ENCODE measurements around the gene MTCH1.

Gene MTCH1

GRCh38 chr6:36978421-36979346, 7.3 kb downstream of the MTCH1 start:
- Histone ChIP-seq H3K27ac (ENCODE audit: low read depth, low read length) (no peak overlapping the region), H3K36me3 (ENCODE audit: control insufficient read depth, insufficient read depth, low read length) (peaks cover 44% of the 10 kb centered on the region), H3K9ac (ENCODE audit: low read length) (no peak overlapping the region), H3K4me3 (ENCODE audit: low read length) (no peak overlapping the region), H3K4me1 (ENCODE audit: control insufficient read depth, insufficient read depth, low read length) (peaks cover 4% of the 10 kb centered on the region), H3K27me3 (ENCODE audit: control insufficient read depth, insufficient read depth, low read length) (no peaks in the 10 kb centered on the region)

DNA sequence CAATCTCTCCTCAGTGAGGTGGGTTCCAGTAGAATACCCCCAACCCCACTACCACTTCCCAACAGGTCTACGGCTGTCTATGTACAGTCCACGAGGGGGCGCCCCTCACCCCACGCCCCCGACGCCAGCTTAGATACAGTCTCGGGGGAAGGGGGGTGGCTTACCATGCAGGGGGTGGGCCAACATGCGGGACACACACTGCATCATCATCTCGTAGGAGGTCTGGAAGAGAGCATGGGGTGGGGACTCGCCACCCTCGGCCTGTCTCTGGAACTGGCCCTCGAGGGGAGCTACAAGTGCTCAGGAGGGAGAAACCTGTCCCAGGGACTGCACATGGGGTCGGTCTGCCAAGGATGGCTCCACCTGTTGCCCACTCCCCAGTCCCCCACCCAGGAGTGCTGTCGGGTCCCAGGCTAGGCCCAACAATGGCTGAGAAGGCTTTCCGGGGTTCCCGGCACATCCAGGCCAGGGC, 8.5 kb downstream of the MTCH1 start:
- Histone ChIP-seq H3K4me1 (ENCODE audit: control insufficient read depth, insufficient read depth, low read length) (peaks cover 3% of the 10 kb centered on the region), H3K36me3 (ENCODE audit: control insufficient read depth, insufficient read depth, low read length) (peaks cover 51% of the 10 kb centered on the region), H3K27me3 (ENCODE audit: control insufficient read depth, insufficient read depth, low read length) (no peaks in the 10 kb centered on the region), H3K4me3 (ENCODE audit: low read length) (no peak overlapping the region), H3K9ac (ENCODE audit: low read length) (no peak overlapping the region), H3K27ac (ENCODE audit: low read depth, low read length) (no peak overlapping the region)

DNA sequence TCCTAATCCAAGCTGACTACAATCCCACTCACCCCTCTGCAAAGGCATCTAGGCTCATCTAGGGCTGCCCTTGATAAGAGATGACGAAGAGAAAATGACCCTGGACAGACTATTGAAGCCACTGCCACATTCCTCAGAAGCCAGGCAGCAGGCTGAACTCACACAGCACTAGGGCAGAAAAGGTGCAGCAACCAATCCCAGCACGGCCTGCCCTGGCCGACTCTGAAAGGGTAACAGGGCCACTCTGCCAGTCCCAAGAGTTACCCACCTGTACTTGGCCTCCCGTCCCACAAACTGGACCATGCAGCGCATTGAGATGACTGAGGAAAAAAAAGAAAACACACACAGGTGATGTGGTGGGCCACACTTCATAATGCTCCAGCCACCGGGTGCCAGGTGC, 9.1 kb downstream of the MTCH1 start:
- H3K4me3 ChIP-seq (ENCODE audit: low read length): no peak overlapping the region
- H3K36me3 ChIP-seq (ENCODE audit: control insufficient read depth, insufficient read depth, low read length): peaks cover 57% of the 10 kb centered on the region
- H3K9ac ChIP-seq (ENCODE audit: low read length): no peak overlapping the region
- H3K27me3 ChIP-seq (ENCODE audit: control insufficient read depth, insufficient read depth, low read length): no peaks in the 10 kb centered on the region
- H3K4me1 ChIP-seq (ENCODE audit: control insufficient read depth, insufficient read depth, low read length): peaks cover 3% of the 10 kb centered on the region
- H3K27ac ChIP-seq (ENCODE audit: low read depth, low read length): no peak overlapping the region

- H3K9ac ChIP-seq (ENCODE audit: low read length): no peak overlapping the region
- no peak overlapping the region for H3K27ac ChIP-seq (ENCODE audit: low read depth, low read length)
Measured at GRCh38 chr6:36976509-36976908, 9.5 kb downstream of the MTCH1 start.

GRCh38 chr6:36976007-36976264, 10.1 kb downstream of the MTCH1 start:
- Histone ChIP-seq H3K4me3 (ENCODE audit: low read length) (no peak overlapping the region), H3K4me1 (ENCODE audit: control insufficient read depth, insufficient read depth, low read length) (peaks cover 3% of the 10 kb centered on the region), H3K27me3 (ENCODE audit: control insufficient read depth, insufficient read depth, low read length) (no peaks in the 10 kb centered on the region), H3K9ac (ENCODE audit: low read length) (no peak overlapping the region), H3K36me3 (ENCODE audit: control insufficient read depth, insufficient read depth, low read length) (peaks cover 66% of the 10 kb centered on the region), H3K27ac (ENCODE audit: low read depth, low read length) (no peak overlapping the region)

More at GRCh38 chr6:36976509-36976908, 9.5 kb downstream of the MTCH1 start:
- Histone ChIP-seq H3K27me3 (ENCODE audit: control insufficient read depth, insufficient read depth, low read length) (no peaks in the 10 kb centered on the region), H3K4me1 (ENCODE audit: control insufficient read depth, insufficient read depth, low read length) (peaks cover 3% of the 10 kb centered on the region), H3K36me3 (ENCODE audit: control insufficient read depth, insufficient read depth, low read length) (peaks cover 61% of the 10 kb centered on the region), H3K4me3 (ENCODE audit: low read length) (no peak overlapping the region)

DNA sequence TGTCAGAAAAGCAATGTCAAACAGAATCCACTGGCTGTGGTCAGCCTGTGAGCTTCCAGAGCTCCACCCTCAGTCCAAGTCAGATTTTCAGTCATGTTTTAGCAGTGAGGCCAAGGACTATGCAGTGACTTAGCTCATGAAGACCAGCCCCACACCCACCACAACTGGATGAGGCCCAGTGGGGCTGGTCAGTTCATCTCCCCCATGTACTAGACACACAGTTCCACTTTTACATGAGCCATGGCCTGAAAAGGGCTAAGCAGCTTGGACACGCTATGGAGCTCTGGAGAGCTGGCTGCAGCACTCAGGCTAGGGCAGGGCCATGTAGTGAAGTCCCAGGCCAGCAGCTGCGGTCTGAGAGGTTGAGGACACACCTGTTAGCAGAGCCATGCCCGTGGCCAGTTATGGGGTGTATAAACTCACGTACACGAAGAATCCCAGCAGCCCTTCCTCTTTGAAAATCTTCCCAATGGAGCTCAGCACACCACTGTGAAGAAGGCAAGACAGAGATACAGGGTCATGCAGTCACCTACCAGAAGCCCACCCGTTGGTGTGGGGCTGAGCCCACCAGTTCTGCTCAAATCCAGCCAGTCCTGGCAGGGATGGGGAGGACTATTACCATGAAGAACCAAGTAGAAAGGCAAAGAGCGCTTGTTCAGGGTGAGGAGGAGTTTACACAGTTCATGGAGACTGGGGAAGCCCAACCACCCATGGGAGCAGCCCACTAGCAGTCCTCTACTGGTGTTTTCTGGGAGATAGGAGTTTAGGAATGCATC, 10.6 kb downstream of the MTCH1 start:
- H3K9ac ChIP-seq (ENCODE audit: low read length): no peak overlapping the region
- no peak overlapping the region for H3K27ac ChIP-seq (ENCODE audit: low read depth, low read length)
- peaks cover 71% of the 10 kb centered on the region for H3K36me3 ChIP-seq (ENCODE audit: control insufficient read depth, insufficient read depth, low read length)
- no peaks in the 10 kb centered on the region for H3K27me3 ChIP-seq (ENCODE audit: control insufficient read depth, insufficient read depth, low read length)
- H3K4me3 ChIP-seq (ENCODE audit: low read length): no peak overlapping the region
- peaks cover 3% of the 10 kb centered on the region for H3K4me1 ChIP-seq (ENCODE audit: control insufficient read depth, insufficient read depth, low read length)

DNA sequence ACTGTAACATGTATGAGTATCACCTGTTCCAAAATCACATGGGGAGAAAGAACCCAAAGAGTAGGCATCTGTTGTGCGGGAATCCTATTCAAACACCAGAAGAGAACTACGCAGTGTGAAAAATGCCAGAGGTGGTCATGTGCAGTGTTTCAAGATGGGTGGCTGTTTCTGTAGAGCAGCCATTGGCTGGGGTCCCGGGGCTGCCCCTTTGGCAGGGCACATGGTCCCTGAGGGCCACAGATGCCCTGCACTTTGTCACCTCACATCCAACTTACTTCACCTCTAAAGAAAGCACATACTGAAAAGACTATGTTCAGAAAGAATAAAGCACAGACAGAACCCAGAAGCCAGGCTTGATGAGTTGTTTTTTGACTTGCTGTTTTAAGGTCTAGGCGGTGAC, 12.3 kb downstream of the MTCH1 start:
- H3K4me3 ChIP-seq (ENCODE audit: low read length): no peak overlapping the region
- H3K27ac ChIP-seq (ENCODE audit: low read depth, low read length): no peak overlapping the region
- no peaks in the 10 kb centered on the region for H3K27me3 ChIP-seq (ENCODE audit: control insufficient read depth, insufficient read depth, low read length)
- H3K4me1 ChIP-seq (ENCODE audit: control insufficient read depth, insufficient read depth, low read length): no peaks in the 10 kb centered on the region
- peaks cover 87% of the 10 kb centered on the region for H3K36me3 ChIP-seq (ENCODE audit: control insufficient read depth, insufficient read depth, low read length)
- no peak overlapping the region for H3K9ac ChIP-seq (ENCODE audit: low read length)

DNA sequence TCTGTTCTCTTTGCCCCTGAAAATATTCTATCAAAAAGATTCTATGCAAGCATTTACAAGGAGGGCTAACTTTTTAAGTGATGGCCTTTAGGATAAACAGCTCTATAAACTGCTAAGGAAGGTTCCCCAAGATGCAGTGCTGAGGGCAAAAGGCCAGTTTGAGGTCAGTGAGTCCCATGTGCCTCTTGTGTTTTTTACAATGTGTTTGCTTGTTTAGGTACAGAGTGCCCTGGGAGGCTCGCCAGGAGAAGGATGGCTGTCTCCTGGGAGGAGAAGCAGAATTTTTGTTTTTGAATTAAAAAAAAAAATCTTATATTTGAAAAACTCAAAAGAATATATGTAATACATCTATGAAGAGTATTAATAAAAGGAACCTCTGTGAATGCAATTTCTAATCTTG, 12.8 kb downstream of the MTCH1 start:
- Histone ChIP-seq H3K4me1 (ENCODE audit: control insufficient read depth, insufficient read depth, low read length) (no peaks in the 10 kb centered on the region), H3K27ac (ENCODE audit: low read depth, low read length) (no peak overlapping the region), H3K27me3 (ENCODE audit: control insufficient read depth, insufficient read depth, low read length) (no peaks in the 10 kb centered on the region), H3K9ac (ENCODE audit: low read length) (no peak overlapping the region), H3K4me3 (ENCODE audit: low read length) (no peak overlapping the region), H3K36me3 (ENCODE audit: control insufficient read depth, insufficient read depth, low read length) (peaks cover 87% of the 10 kb centered on the region)

GRCh38 chr6:36971921-36972673, 13.9 kb downstream of the MTCH1 start:
- H3K27ac ChIP-seq (ENCODE audit: low read depth, low read length): no peak overlapping the region
- peaks cover 84% of the 10 kb centered on the region for H3K36me3 ChIP-seq (ENCODE audit: control insufficient read depth, insufficient read depth, low read length)
- H3K4me1 ChIP-seq (ENCODE audit: control insufficient read depth, insufficient read depth, low read length): no peaks in the 10 kb centered on the region
- H3K9ac ChIP-seq (ENCODE audit: low read length): no peak overlapping the region
- no peak overlapping the region for H3K4me3 ChIP-seq (ENCODE audit: low read length)
- H3K27me3 ChIP-seq (ENCODE audit: control insufficient read depth, insufficient read depth, low read length): no peaks in the 10 kb centered on the region

DNA sequence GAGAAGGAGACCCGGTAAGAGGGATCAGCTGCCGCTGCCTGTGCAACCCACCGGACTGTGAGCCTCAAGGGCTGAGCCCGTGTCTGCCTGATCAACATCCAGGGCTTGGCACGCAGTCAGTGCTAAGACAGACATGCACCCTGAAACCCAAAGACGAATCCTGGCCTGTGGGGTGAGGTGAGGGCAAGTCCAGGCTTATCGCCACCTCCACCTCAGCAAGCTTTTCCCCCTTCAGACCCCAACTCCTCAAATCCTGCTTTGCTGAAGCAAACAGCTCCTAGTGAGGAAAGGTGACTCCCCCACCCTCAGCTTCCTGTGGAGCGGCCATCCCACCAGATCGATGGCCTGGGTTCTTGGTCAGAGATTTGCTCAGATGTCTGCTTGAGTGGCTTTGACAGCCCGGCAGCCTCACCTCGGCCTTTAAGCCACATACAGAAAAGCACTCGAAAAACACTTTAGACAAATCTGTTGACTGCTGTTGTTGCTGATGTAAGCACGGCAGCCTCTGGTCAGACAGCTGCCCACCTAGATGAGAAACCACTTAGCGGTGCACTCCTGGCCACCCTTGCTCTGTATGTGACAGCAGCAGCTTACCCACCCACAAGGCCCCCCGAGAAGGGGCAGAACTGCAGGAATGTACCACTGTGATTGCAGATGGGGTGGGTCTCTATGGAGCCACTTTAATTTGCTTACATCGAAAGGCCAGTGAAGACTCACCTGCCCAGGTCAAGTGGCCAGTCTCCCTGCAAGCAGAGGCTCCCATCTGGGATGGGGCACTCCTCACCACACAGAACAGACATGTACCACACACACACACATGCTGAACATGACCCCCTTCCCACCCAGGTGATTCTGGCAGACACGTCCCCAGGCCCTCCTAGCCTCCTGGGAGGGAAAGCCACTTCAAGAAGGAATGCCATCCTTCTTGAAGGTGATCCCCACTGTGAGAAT, 14.8 kb downstream of the MTCH1 start:
- H3K9ac ChIP-seq (ENCODE audit: low read length): no peak overlapping the region

GRCh38 chr6:36969988-36970891, 15.8 kb downstream of the MTCH1 start:
- H3K27ac ChIP-seq (ENCODE audit: low read depth, low read length): no peak overlapping the region

More for the DNA sequence above, 14.8 kb downstream of the MTCH1 start:
- Histone ChIP-seq H3K36me3 (ENCODE audit: control insufficient read depth, insufficient read depth, low read length) (peaks cover 76% of the 10 kb centered on the region), H3K4me1 (ENCODE audit: control insufficient read depth, insufficient read depth, low read length) (no peaks in the 10 kb centered on the region), H3K27ac (ENCODE audit: low read depth, low read length) (no peak overlapping the region), H3K27me3 (ENCODE audit: control insufficient read depth, insufficient read depth, low read length) (no peaks in the 10 kb centered on the region), H3K4me3 (ENCODE audit: low read length) (no peak overlapping the region)

More at GRCh38 chr6:36969988-36970891, 15.8 kb downstream of the MTCH1 start:
- Histone ChIP-seq H3K36me3 (ENCODE audit: control insufficient read depth, insufficient read depth, low read length) (peaks cover 68% of the 10 kb centered on the region), H3K4me1 (ENCODE audit: control insufficient read depth, insufficient read depth, low read length) (no peaks in the 10 kb centered on the region), H3K9ac (ENCODE audit: low read length) (no peak overlapping the region), H3K4me3 (ENCODE audit: low read length) (no peak overlapping the region), H3K27me3 (ENCODE audit: control insufficient read depth, insufficient read depth, low read length) (no peaks in the 10 kb centered on the region)
